ENCODE measurements around the gene MCF2L2.

MCF2L2 gene

GRCh38 chr3:183327343-183327742, 101.1 kb downstream of the MCF2L2 start:
- no peak for DNase-seq (ENCODE audit: low spot score)

- DNase-seq (ENCODE audit: low spot score), result no peak
These were observed 104.3 kb downstream of the MCF2L2 start for GRCh38 chr3:183324083-183324482.

- no peak for DNase-seq (ENCODE audit: low spot score)
These were observed 109.0 kb downstream of the MCF2L2 start for GRCh38 chr3:183319371-183319770.

GRCh38 chr3:183318877-183319276, 109.5 kb downstream of the MCF2L2 start:
- no peak for DNase-seq (ENCODE audit: low spot score)

GRCh38 chr3:183317886-183318865, 110.2 kb downstream of the MCF2L2 start:
- no peak for DNase-seq (ENCODE audit: low spot score)

GRCh38 chr3:183317271-183317670, 111.1 kb downstream of the MCF2L2 start:
- no peak for DNase-seq (ENCODE audit: low spot score)

GRCh38 chr3:183315739-183316138, 112.7 kb downstream of the MCF2L2 start:
- no peak for DNase-seq (ENCODE audit: low spot score)

GRCh38 chr3:183313764-183314163, 114.7 kb downstream of the MCF2L2 start:
- no peak for DNase-seq (ENCODE audit: low spot score)

- no peak for DNase-seq (ENCODE audit: low spot score)
These were observed 115.1 kb downstream of the MCF2L2 start for GRCh38 chr3:183313351-183313750.

- peak; percentile 19 for DNase-seq (ENCODE audit: low spot score)
These were observed 116.0 kb downstream of the MCF2L2 start for GRCh38 chr3:183312433-183312832.

- DNase-seq (ENCODE audit: low spot score), result no peak
These were observed 117.5 kb downstream of the MCF2L2 start for GRCh38 chr3:183310936-183311335.

- peak; percentile 17 for DNase-seq (ENCODE audit: low spot score)
These were observed 119.1 kb downstream of the MCF2L2 start for GRCh38 chr3:183309276-183309675.

GRCh38 chr3:183308751-183309150, 119.7 kb downstream of the MCF2L2 start:
- DNase-seq (ENCODE audit: low spot score), result no peak

- DNase-seq (ENCODE audit: low spot score), result no peak
These were observed 120.7 kb downstream of the MCF2L2 start for GRCh38 chr3:183307749-183308148.

- peak; percentile 98 for DNase-seq (ENCODE audit: low spot score)
These were observed 121.4 kb downstream of the MCF2L2 start for GRCh38 chr3:183306798-183307671.

GRCh38 chr3:183303690-183304089, 124.7 kb downstream of the MCF2L2 start:
- no peak for DNase-seq (ENCODE audit: low spot score)

GRCh38 chr3:183301937-183302580, 126.4 kb downstream of the MCF2L2 start:
- DNase-seq (ENCODE audit: low spot score), result peak; percentile 23

- peak; percentile 29 for DNase-seq (ENCODE audit: low spot score)
These were observed 127.3 kb downstream of the MCF2L2 start for GRCh38 chr3:183300996-183301562.

GRCh38 chr3:183299976-183300375, 128.4 kb downstream of the MCF2L2 start:
- DNase-seq (ENCODE audit: low spot score), result no peak

- DNase-seq (ENCODE audit: low spot score), result peak; percentile 76
These were observed 129.7 kb downstream of the MCF2L2 start for GRCh38 chr3:183298701-183299153.

- DNase-seq (ENCODE audit: low spot score), result no peak
These were observed 131.5 kb downstream of the MCF2L2 start for GRCh38 chr3:183296944-183297343.

- peak; percentile 34 for DNase-seq (ENCODE audit: low spot score)
These were observed 133.2 kb downstream of the MCF2L2 start for GRCh38 chr3:183295211-183295610.

Data from kidney tubule cell (primary cell).